Right renal cortex interstitium (tissue), 3 donors: Measurements from ENCODE around the gene HSP90AB1. TPM values are rescaled to one million over a fixed set of nuclear protein-coding genes. Genes with fewer than 3 reads are reported as not detected.

ENCODE experiments used
- DNase-seq, 3 donors: peaks; one replicate each; pipeline ENCODE4 v3.0.0-alpha.2; 2013; ENCODE audit warnings: low read depth in 3 of 3, low spot score in 2 of 3
- polyA plus RNA-seq, 3 donors: library from polyadenylated mRNA; unstranded; fragments of 120-200 nt; gene quantifications; one replicate each; pipeline ENCODE4 v1.2.1, GENCODE V29; 2013; ENCODE audit not compliant: insufficient read length in 3 of 3

Gene HSP90AB1
- 1,000 to 10,000 TPM; 1,281 to 1,316 (median 1,306) TPM for polyA plus RNA-seq

DNA sequence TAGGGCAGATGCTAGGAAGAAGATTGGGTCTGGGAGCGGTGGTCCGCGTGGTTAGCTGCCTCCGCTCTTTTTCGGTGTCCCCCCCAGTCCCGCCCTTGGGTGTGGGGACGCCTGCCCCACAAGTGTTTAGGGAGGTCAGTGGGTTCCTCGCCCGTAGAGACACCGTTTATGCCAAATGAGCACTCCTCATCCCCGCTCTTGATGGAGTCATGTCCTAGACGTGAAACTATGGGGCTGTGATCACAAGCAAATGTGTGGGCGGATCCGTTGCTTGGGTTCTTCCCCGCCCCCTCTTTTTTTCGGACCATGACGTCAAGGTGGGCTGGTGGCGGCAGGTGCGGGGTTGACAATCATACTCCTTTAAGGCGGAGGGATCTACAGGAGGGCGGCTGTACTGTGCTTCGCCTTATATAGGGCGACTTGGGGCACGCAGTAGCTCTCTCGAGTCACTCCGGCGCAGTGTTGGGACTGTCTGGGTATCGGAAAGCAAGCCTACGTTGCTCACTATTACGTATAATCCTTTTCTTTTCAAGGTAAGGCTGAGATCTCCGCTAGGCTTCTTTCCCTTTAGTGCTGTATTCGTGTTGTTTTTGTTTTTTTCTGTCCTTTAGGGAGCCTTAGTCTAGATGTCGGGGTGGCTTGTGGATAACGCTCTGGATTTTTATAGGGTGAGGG lies at the start of gene HSP90AB1:
HSP90AB1 (plus strand) TSS at position 439 of the 675 bp plus-strand sequence. CDS start 1,529 bp downstream, outside the sequence.
- peak in 2 of 3 donors; percentile 92 to 94 for DNase-seq

DNA sequence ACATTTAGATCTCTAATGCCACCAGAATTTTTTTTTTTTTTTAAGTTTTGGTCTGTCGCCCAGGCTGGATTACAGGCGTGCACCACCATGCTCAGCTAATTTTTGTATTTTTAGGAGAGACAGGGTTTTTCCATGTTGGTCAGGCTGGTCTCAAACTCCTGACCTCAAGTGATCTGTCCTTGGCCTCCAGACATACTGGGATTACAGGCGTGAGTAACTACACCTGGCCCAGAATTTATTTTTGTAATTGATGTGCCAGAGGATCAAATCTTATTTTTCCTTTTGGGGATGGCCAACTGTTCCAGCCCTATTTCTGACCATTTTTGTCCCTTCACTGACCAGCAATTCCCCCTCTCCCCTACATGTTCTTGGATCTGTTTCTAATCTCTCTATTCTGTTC lies 48.2 kb upstream of the HSP90AB1 start:
- no peak for DNase-seq

DNA sequence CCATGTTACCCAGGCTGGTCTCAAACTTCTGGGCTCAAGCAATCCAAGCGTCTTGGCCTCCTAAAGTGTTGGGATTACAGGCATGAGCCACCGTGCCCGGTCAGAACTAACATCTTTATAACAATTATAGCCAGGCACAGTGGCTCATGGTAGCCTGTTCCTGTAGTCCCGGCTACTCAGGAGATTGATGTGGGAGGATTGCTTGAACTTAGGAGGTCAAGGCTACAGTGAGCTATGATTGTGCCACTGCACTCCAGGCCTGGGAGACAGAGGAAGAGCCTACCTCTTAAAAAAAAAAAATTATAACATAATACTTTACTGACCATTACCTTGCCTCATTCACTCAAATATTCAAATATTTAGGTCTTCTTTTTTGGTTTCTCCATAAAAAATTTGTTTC lies 47.0 kb upstream of the HSP90AB1 start:
- no peak for DNase-seq

DNA sequence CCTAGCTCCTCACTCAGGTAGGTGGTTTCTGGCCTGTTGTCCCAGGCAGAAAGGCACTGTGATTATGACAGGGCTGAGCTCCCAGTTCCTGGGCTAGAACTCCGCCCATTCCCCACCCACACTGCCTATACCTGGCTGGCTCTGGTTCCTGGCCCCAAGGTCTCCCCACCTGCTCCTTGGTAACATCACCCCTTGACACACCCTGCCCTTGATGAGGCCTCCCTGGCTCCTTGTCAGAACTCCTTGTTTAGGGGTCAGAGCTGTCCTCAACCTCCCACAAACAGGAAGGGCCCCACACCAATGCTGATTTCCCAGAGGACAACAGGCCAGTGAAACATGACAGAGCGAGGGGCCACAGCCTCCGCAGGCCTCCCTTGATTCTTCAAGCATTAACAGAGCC lies 45.7 kb upstream of the HSP90AB1 start:
- DNase-seq = no peak

DNA sequence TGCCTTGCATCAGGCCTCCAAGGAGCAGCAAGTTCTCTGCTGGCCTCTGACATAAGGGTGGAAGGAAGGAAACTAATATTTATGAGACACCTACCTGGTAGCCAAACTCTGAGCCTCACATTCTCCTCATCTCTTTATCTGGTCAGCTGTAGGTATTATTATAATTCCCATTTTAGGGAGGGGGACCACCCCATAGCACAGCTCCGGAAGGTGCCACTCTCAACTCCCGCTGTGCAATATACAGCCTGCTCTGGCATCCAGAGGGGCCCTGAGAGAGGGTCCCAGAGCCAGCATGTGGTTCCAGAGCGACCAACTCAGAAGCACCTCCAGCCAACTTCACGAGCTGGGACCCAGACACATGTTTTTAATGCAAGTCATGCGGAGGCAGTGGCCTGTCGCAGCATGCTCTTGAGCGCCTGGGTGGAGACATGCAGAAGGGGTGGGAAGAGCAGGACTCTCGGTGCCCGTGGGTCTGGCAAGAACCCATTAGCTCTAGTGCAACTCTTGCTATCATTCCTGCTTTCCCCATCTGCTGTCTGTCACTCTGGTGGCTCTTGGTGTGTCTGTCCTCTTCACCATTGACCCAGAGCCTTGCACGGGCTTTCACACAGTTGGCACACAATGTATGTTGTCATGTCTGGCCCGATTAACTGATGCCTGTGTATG lies 45.1 kb upstream of the HSP90AB1 start:
- no peak for DNase-seq

DNA sequence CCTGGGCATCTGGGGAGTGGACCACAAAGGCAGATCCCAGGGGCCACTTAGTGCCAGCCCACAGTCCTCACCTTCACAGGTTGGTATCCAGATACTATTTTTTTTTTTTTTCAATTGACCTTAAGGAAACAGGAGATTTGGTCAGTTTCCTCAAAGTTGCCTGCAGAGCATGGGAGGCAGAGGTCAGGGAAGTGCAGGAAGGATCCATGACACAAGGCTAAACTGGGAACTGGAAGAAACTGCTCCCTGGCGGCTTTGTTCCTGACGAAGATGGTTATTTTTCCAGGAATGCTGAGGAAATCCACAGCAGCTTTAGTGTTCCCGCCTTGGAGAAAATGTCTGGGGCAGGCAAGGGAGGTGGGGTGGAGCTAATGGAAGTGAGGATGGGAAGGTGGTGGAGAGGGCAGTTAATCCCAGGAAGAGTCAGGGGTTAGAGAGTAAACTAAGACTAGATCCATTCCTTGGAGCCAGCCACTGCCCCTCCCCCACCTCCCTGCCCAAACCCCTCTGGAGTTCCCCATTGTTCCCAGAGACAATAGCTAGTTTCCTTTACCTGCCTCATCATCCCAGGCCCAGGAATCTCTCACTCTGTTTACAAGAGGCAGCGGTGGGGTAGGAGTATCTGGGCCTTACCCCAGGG lies 44.4 kb upstream of the HSP90AB1 start:
- no peak for DNase-seq

DNA sequence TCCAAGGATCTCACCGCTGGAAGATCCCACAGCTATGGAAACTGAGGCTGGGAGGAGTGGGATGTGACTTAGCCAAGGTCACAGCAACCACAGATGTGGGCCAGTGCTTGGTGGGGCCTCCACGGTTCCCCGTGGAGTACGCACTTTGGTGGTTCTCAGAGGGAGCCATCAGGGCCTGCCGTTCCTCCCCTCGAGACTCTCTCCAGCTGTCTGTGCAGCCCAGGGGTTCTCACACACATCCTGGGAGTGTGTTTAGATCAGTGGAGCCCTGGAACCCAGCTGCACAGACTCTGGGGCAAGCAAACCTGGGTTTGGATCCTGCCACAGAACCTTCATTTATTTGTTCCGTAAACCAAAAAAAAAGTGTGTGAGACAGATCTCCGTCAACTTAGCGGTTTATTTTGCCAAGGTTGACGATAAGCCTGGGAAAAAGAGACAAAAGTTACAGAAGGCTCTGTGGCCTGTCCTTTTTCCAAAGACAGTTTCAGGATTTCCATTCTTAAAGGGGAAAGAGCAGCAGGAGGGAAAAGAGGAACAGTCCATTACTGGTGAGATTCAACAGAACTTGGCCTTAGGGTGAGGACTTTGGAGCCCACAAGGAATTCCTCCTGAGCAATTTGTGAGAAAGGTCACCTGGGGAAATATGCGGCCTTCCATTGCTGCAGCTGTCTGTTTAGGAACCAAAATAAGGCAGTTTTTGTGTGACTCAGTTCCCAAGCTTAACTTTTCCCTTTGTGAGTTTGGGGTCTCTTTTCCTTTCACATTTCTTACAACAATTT lies 43.7 kb upstream of the HSP90AB1 start:
- no peak for DNase-seq

DNA sequence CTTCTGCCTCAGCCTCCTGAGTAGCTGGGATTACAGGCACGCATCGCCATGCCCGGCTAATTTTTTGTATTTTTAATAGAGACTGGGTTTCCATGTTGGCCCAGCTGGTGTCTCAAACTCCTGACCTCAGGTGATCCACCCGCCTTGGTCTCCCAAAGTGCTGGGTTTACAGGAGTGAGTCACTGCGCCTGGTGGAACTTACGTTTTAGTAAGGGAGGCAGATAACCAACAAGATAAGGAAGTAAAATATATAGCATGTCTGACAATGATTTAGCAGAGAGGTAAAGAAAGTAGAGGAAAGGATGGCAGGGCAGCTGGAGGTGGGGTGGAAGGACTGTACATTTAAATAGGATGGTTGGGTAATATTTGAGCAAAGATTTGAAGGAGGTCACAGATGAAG lies 42.9 kb upstream of the HSP90AB1 start:
- DNase-seq = no peak

DNA sequence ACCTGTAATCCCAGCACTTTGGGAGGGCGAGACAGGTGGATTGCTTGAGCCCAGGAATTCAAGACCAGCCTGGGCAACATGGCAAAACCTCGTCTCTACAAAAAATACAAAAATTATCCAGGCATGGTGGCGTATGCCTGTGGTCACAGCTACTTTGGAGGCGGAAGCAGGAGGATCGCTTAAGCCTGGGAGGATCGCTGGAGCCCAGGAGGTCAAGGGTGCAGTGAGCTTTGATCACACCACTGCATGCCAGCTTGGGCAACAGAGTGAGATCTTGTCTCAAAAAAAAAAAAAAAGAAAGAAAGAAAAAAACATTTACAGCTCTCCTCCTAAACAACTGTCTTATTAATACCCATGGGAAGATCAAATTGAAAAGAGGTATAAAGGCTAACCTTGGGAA lies 38.9 kb upstream of the HSP90AB1 start:
- no peak for DNase-seq

DNA sequence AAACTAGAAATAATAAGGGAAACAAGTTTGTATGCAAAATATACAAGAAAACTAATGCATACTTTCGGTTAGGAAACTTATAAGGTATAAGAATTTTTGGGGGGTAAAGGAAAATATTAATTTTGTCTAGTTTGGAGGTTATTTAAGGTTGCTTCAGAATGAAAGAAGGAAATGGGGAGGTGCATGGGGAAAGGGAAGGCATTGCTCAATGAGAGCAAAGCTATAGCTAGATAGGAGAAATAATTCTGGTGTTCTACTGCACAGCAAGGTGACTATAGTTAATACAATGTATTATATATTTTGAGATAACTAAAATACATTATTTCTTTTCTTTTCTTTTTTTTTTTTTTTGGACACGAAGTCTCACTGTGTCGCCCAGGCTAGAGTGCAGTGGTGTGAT lies 35.6 kb upstream of the HSP90AB1 start:
- DNase-seq = no peak

DNA sequence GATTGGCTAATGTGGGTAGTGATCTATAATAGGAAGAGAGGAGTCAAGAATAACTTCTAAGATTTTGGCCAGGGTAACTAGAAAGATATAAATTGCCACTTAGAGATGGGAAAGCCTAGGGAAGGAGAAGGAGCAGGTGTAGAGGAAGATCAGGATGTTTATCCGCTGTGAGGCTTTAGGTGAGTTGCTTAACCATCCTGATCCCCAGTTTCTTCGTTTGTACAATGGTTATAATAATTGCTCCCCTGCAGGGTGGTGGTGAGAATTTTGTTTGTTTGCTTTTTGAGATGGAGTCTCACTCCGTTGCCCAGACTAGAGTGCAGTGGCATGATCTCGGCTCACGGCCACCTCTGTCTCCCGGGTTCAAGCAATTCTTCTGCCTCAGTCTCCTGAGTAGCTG lies 32.6 kb upstream of the HSP90AB1 start:
- no peak for DNase-seq

DNA sequence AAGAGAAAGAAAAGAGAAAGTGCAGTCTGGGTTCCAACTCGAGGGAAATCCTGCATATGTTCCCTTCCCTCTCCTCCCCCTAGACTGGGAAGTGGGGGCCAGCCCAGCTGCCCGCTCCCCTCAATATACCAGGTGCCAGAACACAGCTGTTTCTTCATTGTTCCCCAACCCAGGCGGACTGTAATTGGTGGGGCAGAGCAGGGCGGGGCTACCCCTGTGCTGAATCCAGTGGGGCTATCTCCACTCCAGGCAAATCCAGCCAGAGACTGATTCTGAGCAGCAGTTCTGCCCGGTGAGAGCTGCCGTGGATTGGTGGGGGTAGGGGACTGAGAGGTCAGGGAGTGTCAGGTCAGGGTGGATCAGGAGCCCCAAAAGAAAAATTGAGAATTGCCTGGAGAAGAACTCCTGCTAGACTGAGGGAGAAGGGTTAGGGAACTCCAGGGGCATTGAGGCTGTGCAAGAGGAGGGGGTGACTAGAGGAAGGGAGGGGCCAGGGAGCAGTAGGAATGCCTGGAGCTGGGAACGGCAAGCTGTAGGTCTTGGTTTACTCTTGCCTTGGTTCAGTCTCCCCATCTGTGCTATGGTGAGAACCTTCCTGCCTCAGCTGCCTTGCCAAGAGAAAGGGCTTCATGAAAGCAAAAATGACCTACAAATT lies 30.1 kb upstream of the HSP90AB1 start, which contains the start of gene MYMX:
MYMX (plus strand) TSS at position 250 of the 655 bp plus-strand sequence. CDS start 546 bp downstream, outside the sequence.
- no peak for DNase-seq

DNA sequence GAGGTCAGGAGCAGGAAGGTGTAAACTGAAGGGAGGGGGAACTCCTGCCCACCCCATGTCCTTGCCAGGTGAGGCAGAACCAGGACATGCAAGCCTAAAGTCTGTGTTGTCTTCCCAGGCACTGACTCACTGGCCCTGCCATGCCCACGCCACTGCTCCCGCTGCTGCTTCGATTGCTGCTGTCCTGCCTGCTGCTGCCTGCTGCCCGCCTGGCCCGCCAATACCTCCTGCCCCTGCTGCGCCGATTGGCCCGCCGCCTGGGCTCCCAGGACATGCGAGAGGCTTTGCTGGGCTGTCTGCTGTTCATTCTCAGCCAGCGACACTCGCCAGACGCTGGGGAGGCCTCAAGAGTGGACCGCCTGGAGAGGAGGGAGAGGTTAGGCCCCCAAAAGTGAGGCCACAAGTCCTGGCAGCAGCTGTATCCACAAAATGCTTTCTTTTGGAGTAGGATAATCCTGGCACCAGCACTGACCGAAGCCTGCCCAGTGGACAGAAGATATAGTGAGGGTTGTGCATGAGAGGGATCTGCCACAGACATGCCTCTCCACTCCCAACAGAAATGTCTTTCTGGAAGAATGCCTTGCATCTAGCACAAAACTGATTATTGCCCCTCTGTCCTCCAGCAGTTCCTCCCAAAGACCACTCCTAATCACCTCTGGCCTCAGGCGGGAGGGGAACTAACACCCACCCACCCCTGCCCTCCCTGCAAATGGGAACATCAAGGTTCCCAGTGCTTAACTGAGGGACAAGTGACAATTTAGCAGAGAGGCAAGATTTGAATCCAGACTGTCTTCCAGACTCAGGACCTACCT lies 29.4 kb upstream of the HSP90AB1 start:
- no peak for DNase-seq

DNA sequence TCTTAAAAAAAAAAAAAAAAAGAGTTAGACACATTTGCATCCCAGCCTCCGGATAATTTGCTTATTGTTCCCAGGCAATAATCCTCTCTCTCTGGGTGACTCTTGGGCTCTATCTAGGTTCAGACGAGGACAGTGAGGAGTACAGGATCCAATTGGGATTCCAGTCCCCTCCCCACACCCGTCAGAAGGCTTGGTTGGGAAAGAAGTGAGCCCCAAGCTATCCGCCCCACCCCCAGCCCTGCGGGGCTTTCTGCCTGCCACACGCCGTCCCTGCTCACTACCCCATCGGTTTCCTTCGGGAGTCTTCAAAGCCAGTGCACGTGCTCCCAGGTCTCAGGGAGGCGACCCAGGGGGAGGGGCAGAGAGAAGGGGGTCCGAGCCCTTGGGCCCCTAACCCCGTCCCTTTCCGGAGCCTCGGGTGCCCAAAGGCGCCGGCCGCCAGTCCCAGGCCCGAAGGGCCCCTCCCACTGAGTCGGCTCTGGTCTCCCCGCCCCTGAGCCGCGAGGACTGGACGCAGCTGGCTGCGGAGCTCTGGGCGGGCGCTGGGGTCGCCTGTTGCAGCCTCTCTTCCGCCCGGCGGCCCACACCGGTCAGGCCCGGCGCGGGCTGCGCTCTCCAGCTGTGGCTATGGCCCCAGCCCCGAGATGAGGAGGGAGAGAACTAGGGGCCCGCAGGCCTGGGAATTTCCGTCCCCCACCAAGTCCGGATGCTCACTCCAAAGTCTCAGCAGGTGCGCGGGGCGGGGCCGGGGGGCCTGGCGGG lies 27.7 kb upstream of the HSP90AB1 start:
- peak in 2 of 3 donors; percentile 77 to 83 for DNase-seq

DNA sequence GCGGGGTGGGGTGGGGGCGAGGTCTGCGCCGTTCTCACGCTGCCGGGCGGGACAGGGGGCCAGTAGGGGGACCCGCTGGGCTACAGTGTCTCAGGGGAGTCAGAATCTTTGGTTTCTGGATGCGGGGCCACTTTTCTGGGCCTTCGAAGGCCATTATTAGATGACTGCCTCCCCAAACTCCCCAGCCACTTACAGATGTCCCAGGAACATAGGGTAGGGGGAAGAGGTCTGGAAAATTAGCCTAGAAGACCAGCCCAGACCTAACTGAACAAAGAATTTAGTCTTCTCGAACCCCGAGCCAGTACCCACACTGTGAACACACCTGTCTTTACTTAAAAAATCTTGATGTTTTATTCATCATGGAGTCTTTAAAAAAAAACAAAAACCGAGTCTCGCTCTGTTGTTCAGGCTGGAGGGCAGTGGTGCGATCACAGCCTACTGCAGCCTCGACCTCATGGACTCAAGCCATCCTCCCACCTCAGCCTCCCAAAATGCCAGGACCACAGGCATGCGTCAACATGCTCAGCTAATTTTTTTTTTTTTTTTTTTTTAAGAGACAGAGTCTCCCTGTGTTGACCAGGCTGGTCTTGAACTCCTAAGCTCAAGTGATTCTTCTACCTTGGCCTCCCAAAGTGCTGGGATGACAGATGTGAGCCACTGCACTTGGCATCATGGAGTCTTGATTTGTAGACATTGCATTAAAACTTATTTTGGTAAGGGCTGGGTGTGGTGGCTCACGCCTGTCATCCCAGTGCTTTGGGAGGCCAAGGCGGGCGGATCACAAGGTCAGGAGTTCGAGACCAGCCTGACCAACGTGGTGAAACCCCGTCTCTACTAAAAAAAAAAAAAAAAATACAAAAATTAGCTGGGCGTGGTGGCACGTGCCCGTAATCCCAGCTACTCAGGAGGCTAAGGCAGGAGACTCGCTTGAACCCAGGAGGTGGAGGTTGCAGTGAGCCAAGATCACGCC lies 26.8 kb upstream of the HSP90AB1 start:
- no peak for DNase-seq

DNA sequence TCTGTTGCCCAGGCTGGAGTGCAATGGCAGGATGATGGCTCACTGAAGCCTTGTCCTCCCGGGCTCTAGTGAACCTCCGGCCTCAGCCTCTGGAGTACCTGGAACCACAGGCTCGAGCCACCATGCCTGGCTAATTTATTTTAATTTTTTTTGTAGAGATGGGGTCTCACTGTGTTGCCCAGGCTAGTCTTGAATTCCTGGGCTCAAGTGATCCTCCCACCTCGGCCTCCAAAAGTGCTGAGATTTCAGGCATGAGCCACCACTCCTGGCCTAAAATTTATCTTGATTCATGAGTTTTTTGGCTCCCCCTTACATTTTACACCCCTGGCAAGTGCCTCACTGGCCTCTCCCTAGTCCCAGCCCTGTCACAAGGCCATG lies 26.0 kb upstream of the HSP90AB1 start:
- no peak for DNase-seq

DNA sequence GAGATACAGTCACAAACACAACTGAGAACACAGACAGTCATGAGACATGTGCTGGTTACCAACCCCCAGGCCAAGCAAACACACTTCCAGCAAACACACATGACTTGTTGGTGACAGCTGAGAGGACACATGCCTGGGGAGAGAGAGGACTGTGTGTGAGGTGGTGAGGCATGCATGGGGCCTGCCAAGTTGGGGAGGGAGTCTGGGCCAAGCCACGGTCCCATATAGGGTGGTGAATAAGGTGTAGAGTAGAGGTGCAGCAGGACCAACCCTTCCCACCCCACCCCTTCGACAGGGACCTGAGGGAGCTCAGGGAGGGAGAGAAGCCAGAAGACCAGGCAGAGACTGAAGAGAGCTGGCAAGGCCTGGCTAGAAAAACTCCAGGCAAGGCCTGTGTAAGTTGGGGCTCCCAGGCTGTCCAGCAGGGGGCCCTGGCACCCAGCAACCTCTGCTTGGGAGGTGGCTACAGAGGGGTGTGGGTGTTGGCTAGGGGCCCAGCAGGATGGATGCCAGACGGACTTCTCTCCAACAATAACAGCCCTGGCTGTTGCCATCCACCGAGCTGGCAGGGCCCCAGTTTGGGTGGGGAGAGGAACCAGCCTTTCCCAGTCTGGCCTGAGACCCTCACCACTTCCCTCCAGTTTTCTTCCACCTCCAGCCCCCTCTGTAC lies 25.5 kb upstream of the HSP90AB1 start:
- no peak for DNase-seq
